Left renal cortex interstitium (tissue), 4 donors: ENCODE data around the gene SEZ6L2. TPM values are rescaled to one million over a fixed set of nuclear protein-coding genes. Genes with fewer than 3 reads are reported as not detected.
"Not testable (repeated sequence)": the region's sequence is repeated elsewhere in the genome, so short reads cannot be mapped to it uniquely, and the experiment has no call there.

Experiments
- DNase-seq, 4 donors: peaks; one replicate each; pipeline ENCODE4 v3.0.0-alpha.2; 2013; ENCODE audit warnings: low read depth in 4 of 4, low spot score in 2 of 4, missing footprints in 1 of 4
- polyA plus RNA-seq, 4 donors: library from polyadenylated mRNA; unstranded; fragments of 120-200 nt; gene quantifications; one replicate each; pipeline ENCODE4 v1.2.1, GENCODE V29; 2013; ENCODE audit not compliant: insufficient read length in 4 of 4

The SEZ6L2 gene
- polyA plus RNA-seq, 4 donors = 10.4 to 15.9 (median 13.0) TPM

GRCh38 chr16:29858149-29858849 lies 41.1 kb downstream of the SEZ6L2 start:
- no peak for DNase-seq

DNA sequence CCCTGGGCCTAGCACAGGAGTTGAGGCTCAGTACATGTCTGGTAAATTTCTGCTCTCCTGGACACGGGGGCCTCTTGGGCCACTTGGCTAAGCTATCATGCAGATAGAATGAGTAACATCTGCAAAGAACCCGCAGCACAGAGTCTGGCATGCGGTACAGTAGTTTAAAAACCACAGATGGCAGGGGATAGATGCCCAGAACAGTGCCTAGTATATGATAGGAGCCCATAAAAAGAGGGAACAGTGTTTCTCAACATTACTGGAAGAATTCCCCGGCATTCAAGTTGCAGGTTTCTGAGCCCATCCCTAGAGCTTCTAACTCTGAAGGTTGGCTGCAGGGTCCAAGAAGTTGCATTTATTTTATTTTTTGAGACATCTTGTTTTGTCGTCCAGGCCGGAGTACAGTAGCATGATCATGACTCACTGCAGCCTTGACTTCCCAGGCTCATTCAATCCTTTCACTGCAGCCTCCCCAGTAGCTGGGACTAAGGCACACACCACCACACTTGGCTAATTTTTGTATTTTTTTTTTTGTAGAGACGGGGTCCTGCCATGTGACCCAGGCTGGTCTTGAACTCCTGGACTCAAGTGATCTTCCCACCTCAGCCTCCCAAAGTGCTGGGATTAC lies 42.1 kb downstream of the SEZ6L2 start:
- no peak for DNase-seq

GRCh38 chr16:29854520-29855100 lies 44.7 kb downstream of the SEZ6L2 start:
- DNase-seq = no peak

DNA sequence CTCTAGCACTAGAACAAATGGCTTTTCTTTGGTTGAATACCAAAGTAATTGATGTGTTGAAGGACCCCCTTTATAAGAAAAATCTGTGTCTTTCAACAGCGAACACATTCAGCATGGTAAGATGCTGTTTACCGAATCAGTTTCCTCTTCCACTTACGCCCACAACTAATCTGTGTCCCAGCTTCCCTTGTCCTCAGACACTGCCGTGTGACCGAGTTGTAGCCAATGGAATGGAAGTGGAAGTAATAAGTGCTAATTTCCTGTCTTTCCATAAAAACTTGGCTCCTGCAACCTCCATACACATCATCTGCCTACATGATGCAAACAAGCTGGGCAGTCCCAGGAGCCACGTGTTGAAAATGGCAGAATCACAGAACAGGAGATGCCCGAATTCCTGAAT lies 46.7 kb downstream of the SEZ6L2 start:
- DNase-seq = no peak

DNA sequence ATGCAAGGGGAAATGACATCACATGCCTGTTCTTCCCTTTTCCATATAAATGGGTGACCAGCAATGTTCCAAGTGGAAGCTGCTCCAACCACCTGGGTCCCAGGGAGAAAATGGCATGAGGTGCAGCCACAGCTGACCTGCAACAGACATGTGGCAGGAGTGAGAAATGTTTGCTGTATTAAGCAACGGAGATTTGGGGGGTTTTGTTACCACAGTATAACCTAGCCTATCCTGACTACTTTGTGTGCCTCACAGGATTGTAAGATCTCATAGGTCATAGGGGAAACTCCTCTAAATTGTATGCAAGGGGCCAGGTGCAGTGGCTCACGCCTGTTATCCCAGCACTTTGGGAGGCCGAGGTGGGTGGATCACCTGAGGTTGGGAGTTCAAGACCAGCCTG lies 48.4 kb downstream of the SEZ6L2 start:
- DNase-seq = no peak

GRCh38 chr16:29849505-29849904 lies 49.8 kb downstream of the SEZ6L2 start:
- no peak for DNase-seq

DNA sequence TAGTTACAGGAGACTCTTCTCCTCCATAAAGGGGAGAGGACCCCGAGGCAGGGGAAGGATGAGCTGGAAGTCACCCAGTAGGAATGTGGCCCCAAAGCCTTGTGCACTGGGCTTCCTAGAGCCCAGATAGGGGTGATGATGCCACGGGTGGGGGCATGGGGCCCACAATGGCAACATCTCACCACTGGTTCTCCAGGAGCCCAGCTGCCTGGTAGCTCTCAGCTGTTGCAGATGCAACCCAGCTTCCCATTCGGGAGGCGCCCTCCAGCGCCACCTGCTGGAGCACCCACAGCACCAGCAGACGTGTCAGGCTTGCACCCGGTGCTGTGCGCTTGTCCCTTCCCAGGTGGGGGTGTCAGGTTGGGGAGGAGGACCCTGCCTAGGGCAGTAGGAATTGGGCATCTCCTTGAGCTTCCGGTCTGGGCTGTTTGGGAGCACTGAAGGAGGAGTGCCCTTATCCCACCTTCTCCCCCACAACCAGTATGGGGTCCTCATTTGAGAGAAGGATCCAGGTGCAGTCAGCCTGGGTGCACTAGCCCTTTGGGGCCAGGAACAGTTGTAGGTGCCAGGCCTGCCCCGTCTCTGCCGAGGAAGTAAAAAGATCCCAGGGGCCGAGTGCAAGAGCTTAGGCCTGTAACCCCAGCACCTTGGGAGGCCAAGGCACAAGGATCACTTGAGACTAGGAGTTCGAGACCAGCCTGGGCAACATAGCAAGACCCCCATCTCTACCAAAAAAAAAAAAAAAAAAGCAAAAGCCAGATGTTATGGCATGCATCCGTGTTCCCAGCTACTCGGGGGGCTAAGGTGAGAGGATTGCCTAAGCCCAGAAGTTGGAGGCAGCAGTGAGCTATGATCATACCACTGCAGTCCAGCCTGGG lies 50.7 kb downstream of the SEZ6L2 start:
- DNase-seq = no peak

GRCh38 chr16:29845656-29846055 lies 53.7 kb downstream of the SEZ6L2 start:
- DNase-seq = no peak

DNA sequence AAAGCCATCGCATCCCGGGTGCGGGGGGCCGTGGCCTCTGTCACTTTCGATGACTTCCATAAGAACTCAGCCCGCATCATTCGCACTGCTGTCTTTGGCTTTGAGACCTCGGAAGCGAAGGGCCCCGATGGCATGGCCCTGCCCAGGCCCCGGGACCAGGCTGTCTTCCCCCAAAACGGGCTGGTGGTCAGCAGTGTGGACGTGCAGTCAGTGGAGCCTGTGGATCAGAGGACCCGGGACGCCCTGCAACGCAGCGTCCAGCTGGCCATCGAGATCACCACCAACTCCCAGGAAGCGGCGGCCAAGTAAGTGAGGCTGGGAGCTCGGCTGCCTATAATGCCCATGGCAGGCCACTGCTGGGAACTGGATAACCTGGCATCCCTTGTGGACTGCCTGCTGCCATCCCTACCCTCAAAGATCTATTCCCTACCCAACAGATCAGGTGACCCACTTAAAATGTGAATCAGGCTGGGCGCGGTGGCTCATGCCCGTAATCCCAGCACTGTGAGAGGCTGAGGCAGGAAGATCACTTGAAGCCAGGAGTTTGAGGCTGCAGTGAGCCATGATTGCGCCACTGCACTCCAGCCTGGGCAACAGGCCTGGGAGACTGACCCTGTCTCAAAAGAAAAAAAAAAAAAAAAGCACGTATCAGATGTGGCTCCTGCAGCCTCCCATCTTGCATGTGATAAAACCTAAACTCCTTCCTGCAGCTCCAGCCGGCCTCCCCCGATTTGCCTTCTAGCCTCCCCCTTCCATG lies 54.6 kb downstream of the SEZ6L2 start:
- DNase-seq = no peak

- DNase-seq = no peak
Observed at GRCh38 chr16:29843931-29844330, 55.4 kb downstream of the SEZ6L2 start.

DNA sequence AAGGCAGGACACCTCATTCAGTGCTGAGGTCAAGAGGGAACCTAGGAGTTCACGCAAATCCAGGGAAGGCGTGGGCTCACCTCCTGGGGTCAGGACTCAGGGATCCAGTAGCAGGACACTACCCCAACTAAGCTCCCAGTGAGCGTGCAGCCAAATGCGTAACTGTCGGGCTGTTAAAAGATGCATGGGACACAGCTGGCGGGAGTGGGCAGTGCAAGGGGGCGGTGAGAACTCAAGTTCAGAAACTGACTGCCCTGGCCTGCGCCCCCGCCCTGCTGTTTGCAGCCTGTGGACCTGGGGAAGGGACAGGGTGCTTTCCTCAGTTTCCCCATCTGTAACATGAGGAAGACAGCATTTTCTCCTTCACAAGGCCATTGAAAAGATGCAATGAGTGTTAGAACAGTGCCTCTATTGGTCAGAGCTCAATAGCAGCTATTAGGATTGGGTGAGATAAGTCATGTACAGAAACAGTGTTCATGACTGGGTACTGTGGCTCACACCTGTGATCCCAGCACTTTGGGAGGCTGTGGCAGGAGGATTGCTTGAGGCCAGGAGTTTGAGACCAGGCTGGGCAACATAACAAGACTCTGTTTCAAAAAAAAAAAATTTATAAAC lies 56.5 kb downstream of the SEZ6L2 start:
- DNase-seq = no peak

- DNase-seq = no peak
Observed at GRCh38 chr16:29841631-29842030, 57.7 kb downstream of the SEZ6L2 start.

- no peak for DNase-seq
Observed at GRCh38 chr16:29840240-29840639, 59.1 kb downstream of the SEZ6L2 start.

- no peak for DNase-seq
Observed at GRCh38 chr16:29839822-29840221, 59.5 kb downstream of the SEZ6L2 start.

GRCh38 chr16:29837841-29838240 lies 61.5 kb downstream of the SEZ6L2 start:
- DNase-seq = no peak

DNA sequence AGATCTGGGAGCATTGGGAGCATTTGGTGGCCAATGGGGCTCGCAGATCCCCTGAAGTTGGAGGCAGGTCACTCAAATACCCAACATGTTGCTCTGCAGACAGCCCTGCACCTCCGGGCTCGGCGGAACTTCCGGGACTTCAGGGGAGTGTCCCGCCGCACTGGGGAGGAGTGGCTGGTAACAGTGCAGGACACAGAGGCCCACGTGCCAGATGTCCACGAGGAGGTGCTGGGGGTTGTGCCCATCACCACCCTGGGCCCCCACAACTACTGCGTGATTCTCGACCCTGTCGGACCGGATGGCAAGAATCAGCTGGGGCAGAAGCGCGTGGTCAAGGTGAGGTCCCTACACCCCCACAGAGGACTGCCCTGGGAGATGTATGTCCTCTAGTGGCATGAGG lies 62.7 kb downstream of the SEZ6L2 start:
- DNase-seq = no peak

DNA sequence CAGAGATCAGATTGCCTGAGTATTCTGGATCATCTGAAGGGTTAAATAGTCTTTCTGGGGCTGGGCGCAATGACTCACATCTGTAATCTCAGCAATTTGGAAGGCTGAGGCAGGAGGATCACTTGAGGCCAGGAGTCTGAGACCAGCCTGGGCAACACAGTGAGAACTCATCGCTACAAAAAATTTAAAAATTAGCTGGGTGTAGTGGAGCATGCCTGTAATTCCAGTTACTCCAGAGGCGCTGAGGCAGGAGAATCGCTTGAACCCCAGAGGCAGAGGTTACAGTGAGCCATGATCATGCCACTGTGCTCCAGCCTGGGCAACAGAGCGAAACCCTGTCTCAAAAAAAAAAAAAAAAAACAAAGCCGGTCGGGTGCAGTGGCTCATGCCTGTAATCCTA lies 63.4 kb downstream of the SEZ6L2 start:
- DNase-seq = no peak

DNA sequence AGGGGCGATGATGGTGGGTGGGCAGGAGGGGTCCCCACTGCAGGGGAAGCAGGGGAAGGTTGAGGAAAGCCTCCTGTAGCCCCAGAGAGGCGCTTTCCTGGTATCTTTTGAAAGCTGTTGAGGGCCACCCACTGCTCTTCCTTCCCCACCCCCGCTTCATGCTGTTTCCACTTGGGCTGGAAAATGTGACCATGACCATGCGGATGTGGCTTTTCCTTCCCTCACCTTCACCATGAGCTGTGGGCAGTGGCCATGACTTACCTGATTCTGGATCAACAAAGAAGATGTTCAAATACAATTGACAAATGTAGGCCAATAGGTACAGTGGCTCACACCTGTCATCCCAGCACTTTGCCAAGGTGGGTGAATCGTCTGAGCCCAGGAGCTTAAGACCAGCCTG lies 65.3 kb downstream of the SEZ6L2 start:
- no peak for DNase-seq

GRCh38 chr16:29833219-29833618 lies 66.1 kb downstream of the SEZ6L2 start:
- not testable (repeated sequence) for DNase-seq

GRCh38 chr16:29831490-29831889 lies 67.9 kb downstream of the SEZ6L2 start:
- DNase-seq = no peak
